HG03095 (cell line): Measurements from ENCODE around the gene RCC1.
"Not testable (repeated sequence)": the region's sequence is repeated elsewhere in the genome, so short reads cannot be mapped to it uniquely, and the experiment has no call there.

Experiments
- ATAC-seq: cut with Tn5 transposase; IDR thresholded peaks from one replicate; pipeline ENCODE4 v1.9.1; 2021; ENCODE audit warnings: moderate library complexity; ENCODE audit not compliant: unreplicated experiment

Gene RCC1

GRCh38 chr1:28540651-28541050, 34.8 kb downstream of the RCC1 start:
- no peak for ATAC-seq

GRCh38 chr1:28541414-28542015, 35.7 kb downstream of the RCC1 start:
- ATAC-seq: not testable (repeated sequence)

- no peak for ATAC-seq
These were observed 39.4 kb downstream of the RCC1 start for GRCh38 chr1:28545246-28545628.

GRCh38 chr1:28548318-28548717, 42.5 kb downstream of the RCC1 start:
- no peak for ATAC-seq

- ATAC-seq: no peak
These were observed 45.5 kb downstream of the RCC1 start for GRCh38 chr1:28551381-28551780.

- ATAC-seq: peak; percentile 77
These were observed 47.2 kb downstream of the RCC1 start, which contains the start of gene TRNAU1AP for GRCh38 chr1:28552758-28553663. Gene TRNAU1AP (plus strand): TSS chr1:28553085. CDS start chr1:28553111, 26 bp downstream.

- ATAC-seq: no peak
These were observed 55.0 kb downstream of the RCC1 start for GRCh38 chr1:28560886-28561285.

GRCh38 chr1:28564310-28564709, 58.5 kb downstream of the RCC1 start:
- ATAC-seq: no peak

GRCh38 chr1:28565040-28565439, 59.2 kb downstream of the RCC1 start:
- ATAC-seq: no peak

- ATAC-seq: no peak
These were observed 59.9 kb downstream of the RCC1 start for GRCh38 chr1:28565726-28566125.

- no peak for ATAC-seq
These were observed 61.1 kb downstream of the RCC1 start for GRCh38 chr1:28566931-28567330.

- ATAC-seq: no peak
These were observed 66.1 kb downstream of the RCC1 start for GRCh38 chr1:28571911-28572310.

GRCh38 chr1:28572891-28573290, 67.0 kb downstream of the RCC1 start:
- ATAC-seq: not testable (repeated sequence)

GRCh38 chr1:28573564-28573963, 67.7 kb downstream of the RCC1 start:
- ATAC-seq: no peak

GRCh38 chr1:28577052-28577678, 71.3 kb downstream of the RCC1 start:
- ATAC-seq: no peak

- ATAC-seq: no peak
These were observed 72.1 kb downstream of the RCC1 start for GRCh38 chr1:28577738-28578536.

GRCh38 chr1:28578696-28579218, 72.9 kb downstream of the RCC1 start:
- ATAC-seq: no peak

GRCh38 chr1:28579401-28579800, 73.6 kb downstream of the RCC1 start:
- no peak for ATAC-seq

- ATAC-seq: peak; percentile 14
These were observed 75.1 kb downstream of the RCC1 start for GRCh38 chr1:28580722-28581530.
